GM19468 (cell line): ENCODE results near the gene CHDH.

Source experiments
- ATAC-seq: cut with Tn5 transposase; IDR thresholded peaks from one replicate; pipeline ENCODE4 v1.9.1; 2021; ENCODE audit warnings: mild to moderate bottlenecking, moderate library complexity, moderate number of reproducible peaks; ENCODE audit not compliant: unreplicated experiment; ENCODE audit errors: extremely low read depth

Gene CHDH

GRCh38 chr3:53795789-53796560 is 50.2 kb downstream of the CHDH start:
- no peak for ATAC-seq

- no peak for ATAC-seq
Observed at GRCh38 chr3:53795176-53795575, 51.0 kb downstream of the CHDH start.

- no peak for ATAC-seq
Observed at GRCh38 chr3:53794597-53794996, 51.6 kb downstream of the CHDH start.

- ATAC-seq = no peak
Observed at GRCh38 chr3:53792866-53793265, 53.4 kb downstream of the CHDH start.

- ATAC-seq = no peak
Observed at GRCh38 chr3:53791317-53791716, 54.9 kb downstream of the CHDH start.

- ATAC-seq = no peak
Observed at GRCh38 chr3:53790470-53790869, 55.7 kb downstream of the CHDH start.

- ATAC-seq = no peak
Observed at GRCh38 chr3:53789459-53789858, 56.8 kb downstream of the CHDH start.

- no peak for ATAC-seq
Observed at GRCh38 chr3:53788038-53788437, 58.2 kb downstream of the CHDH start.

GRCh38 chr3:53787016-53787415 is 59.2 kb downstream of the CHDH start:
- no peak for ATAC-seq

GRCh38 chr3:53780806-53781205 is 65.4 kb downstream of the CHDH start:
- ATAC-seq = no peak

- ATAC-seq = no peak
Observed at GRCh38 chr3:53780171-53780570, 66.0 kb downstream of the CHDH start.

GRCh38 chr3:53778153-53778552 is 68.1 kb downstream of the CHDH start:
- ATAC-seq = no peak

GRCh38 chr3:53777468-53777867 is 68.8 kb downstream of the CHDH start:
- no peak for ATAC-seq

- ATAC-seq = no peak
Observed at GRCh38 chr3:53776494-53777101, 69.6 kb downstream of the CHDH start.

- ATAC-seq = no peak
Observed at GRCh38 chr3:53775834-53776251, 70.4 kb downstream of the CHDH start.

GRCh38 chr3:53775018-53775417 is 71.2 kb downstream of the CHDH start:
- no peak for ATAC-seq

GRCh38 chr3:53774414-53774813 is 71.8 kb downstream of the CHDH start:
- ATAC-seq = no peak

- ATAC-seq = peak; percentile 60
Observed at GRCh38 chr3:53773611-53774368, 72.4 kb downstream of the CHDH start.

- ATAC-seq = no peak
Observed at GRCh38 chr3:53773021-53773436, 73.2 kb downstream of the CHDH start.

GRCh38 chr3:53772562-53772961 is 73.7 kb downstream of the CHDH start:
- ATAC-seq = no peak
